Keratinocyte (primary cell): ENCODE data around the gene USP12.

Experiments used
- CTCF ChIP-seq, 3 experiments: IDR thresholded peaks in 1 of 3; conservative IDR thresholded peaks in 1 of 3; optimal IDR thresholded peaks in 1 of 3; 2 replicates in 2 of 3; 3 replicates in 1 of 3; pipeline versions ENCODE3 to v1.5.1; 2011; ENCODE audit warnings: low read length in 3 of 3, mild to moderate bottlenecking in 3 of 3, moderate library complexity in 2 of 3, control low read depth in 1 of 3, inconsistent platforms in 1 of 3; ENCODE audit not compliant: insufficient read depth in 2 of 3; ENCODE audit errors: extremely low read depth in 1 of 3
- EZH2 ChIP-seq: IDR thresholded peaks from one replicate; pipeline ENCODE4 v1.6.1; 2012; ENCODE audit warnings: inconsistent platforms, mild to moderate bottlenecking, low read length, moderate library complexity

GRCh38 chr13:27201661-27202060 is 30.1 kb upstream of the USP12 start:
- TF ChIP-seq CTCF (optimal IDR thresholded peaks at IDR 0.05 in 1 of 3, IDR thresholded peaks at IDR 0.05 in 1 of 3, conservative IDR thresholded peaks at IDR 0.05 in 1 of 3; ENCODE audit: extremely low read depth in 1 of 3, insufficient read depth in 2 of 3, low read length in 3 of 3) (no peak), EZH2 (no peak)
